GM12872 (cell line): ENCODE data around the gene DPF3.

Source experiments
- CTCF ChIP-seq: IDR thresholded peaks from 3 replicates; pipeline ENCODE4 v1.5.1; 2011; ENCODE audit warnings: low read depth, mild to moderate bottlenecking, low read length, moderate library complexity; ENCODE audit not compliant: insufficient read depth

DPF3 gene

GRCh38 chr14:72723858-72724530, 169.9 kb downstream of the DPF3 start:
- no peak for TF ChIP-seq CTCF

GRCh38 chr14:72722201-72722785, 171.6 kb downstream of the DPF3 start:
- TF ChIP-seq CTCF, result no peak

- no peak for TF ChIP-seq CTCF
Observed at GRCh38 chr14:72721083-72721482, 172.8 kb downstream of the DPF3 start.

- no peak for TF ChIP-seq CTCF
Observed at GRCh38 chr14:72717220-72717619, 176.7 kb downstream of the DPF3 start.

GRCh38 chr14:72716476-72716875, 177.4 kb downstream of the DPF3 start:
- no peak for TF ChIP-seq CTCF

- TF ChIP-seq CTCF, result no peak
Observed at GRCh38 chr14:72715850-72716228, 178.1 kb downstream of the DPF3 start.

GRCh38 chr14:72715215-72715849, 178.6 kb downstream of the DPF3 start:
- TF ChIP-seq CTCF, result no peak
